ENCODE measurements around the gene JARID2.

Gene JARID2

GRCh38 chr6:15376900-15377487, 131.1 kb downstream of the JARID2 start:
- DNase-seq (ENCODE audit: low spot score), result no peak

DNA sequence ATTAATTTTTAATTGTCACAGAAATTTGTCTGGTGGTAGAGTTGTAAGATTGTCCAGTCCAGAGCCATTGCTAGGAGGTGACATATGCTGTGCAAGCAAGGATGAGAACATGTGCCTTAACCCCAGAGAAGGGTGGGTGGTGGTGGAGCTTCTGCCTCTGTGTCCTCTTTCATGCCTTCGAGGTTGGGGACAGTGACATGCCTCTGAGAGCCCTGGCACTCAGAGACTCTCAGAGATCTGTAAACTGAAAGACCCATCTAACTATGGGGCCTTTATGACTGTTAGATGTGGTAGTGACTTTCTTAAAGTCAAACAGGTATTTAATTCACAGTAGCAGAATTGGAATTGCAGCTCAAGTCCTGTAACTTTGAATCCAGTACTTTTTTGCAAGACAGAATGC, 132.4 kb downstream of the JARID2 start:
- no peak for DNase-seq (ENCODE audit: low spot score)

DNA sequence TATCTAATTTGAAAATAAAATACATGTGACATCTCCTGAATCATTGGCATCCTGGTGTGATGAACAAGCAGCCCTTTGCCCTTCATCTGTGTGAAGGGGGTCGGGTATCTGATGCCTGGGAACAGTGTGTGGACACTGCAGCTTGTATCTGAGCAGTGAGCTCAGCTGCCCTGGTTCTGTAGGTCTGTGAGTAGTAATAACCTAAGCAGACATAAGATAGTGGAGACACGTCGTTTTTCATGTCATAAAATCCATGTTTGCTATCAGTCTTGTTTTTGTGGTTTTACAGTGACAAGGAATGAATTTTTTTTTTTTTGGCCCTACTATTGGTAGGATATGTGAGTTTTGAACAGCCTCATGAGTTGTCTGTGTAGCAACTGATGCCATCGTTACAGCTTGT, 133.0 kb downstream of the JARID2 start:
- no peak for DNase-seq (ENCODE audit: low spot score)

- DNase-seq (ENCODE audit: low spot score), result no peak
These were observed 134.5 kb downstream of the JARID2 start for GRCh38 chr6:15380351-15380750.

DNA sequence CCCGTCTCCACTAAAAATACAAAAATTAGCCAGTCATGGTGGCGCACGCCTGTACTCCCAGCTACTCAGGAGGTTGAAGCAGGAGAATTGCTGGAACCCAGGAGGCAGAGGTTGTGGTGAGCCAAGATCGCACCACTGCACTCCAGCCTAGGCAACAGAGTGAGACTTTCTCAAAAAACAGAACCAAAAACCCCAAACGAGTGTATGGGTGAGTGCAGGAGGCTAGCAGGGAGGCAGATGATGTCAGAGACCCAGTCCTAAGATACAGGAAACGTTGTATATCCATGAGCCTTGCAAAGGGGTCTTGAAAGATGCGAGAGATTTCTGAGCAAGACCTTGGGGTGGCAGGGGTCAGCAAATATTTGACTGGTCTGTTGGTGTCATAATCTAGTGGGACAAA, 136.2 kb downstream of the JARID2 start:
- DNase-seq (ENCODE audit: low spot score), result no peak

DNA sequence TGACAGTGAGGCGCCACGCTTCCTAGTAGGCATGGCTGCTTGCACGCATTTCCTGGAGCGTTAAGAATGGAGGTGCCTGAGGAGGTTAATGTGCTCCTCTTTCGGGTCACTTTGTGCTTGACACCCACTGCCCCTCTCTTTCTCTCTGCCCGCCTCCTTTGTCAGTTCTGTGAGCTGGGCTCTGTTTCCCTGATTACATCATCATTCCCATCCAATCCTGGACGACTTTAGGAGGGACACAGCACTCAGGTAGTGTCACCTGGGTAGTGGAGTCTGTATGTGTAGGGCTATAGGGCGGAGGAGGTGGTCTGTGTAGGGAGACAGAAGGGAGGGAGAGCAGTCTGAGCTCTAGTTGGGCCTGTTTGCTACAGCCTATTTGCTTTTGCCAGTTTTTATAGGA, 136.8 kb downstream of the JARID2 start:
- no peak for DNase-seq (ENCODE audit: low spot score)

GRCh38 chr6:15384901-15385300, 139.0 kb downstream of the JARID2 start:
- DNase-seq (ENCODE audit: low spot score), result no peak

- DNase-seq (ENCODE audit: low spot score), result no peak
These were observed 139.7 kb downstream of the JARID2 start for GRCh38 chr6:15385521-15385920.

DNA sequence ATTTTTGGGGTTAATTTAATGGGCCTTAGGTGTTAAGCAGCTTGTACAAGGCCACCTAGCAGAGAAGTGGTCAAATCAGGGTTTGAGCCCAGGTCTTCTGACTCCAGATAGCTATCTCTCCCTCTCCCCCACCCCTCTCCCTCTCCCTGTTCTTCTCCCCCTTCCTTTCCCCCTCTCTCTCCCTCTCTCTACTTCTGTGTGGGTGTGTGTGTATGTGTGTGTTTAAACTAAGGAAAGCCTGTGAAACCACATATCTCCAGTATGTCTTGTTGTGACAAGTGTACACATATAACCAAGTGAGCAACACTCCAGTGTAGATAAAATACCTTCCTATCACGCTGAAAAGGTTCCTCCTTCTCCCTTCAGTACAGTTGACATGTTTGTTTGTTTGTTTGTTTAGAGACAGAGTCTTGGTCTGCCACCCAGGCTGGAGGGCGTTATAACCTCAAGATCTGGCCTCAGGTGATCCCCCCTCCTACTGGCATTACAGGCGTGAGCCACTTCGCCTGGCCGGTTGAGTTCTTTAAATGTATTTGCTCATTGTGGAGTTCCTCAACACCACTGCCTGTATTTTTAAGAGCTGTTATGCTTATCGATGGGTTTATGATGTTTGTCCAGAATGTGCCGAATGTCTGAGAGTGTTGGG, 140.4 kb downstream of the JARID2 start:
- no peak for DNase-seq (ENCODE audit: low spot score)

- DNase-seq (ENCODE audit: low spot score), result no peak
These were observed 140.9 kb downstream of the JARID2 start for GRCh38 chr6:15386756-15387112.

DNA sequence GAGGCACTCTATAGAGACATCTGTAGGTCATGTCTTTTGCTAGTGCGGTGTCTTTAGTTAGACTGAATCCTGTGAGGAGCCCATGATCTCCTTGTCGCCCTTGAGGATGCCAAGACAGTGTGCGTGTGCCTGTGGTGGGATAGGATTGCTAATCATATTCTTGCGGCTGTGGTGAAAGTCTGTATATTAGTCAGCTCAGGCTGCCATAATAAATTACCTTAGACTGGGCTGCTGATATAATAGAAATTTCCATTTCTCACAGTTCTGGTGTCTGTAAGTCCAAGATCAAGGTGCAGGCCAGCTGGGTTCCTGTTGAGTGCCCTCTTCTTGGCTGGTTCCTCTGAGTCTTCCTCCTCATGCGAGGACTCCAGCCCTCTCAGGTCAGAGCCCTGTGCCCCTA, 141.2 kb downstream of the JARID2 start:
- DNase-seq (ENCODE audit: low spot score), result no peak

DNA sequence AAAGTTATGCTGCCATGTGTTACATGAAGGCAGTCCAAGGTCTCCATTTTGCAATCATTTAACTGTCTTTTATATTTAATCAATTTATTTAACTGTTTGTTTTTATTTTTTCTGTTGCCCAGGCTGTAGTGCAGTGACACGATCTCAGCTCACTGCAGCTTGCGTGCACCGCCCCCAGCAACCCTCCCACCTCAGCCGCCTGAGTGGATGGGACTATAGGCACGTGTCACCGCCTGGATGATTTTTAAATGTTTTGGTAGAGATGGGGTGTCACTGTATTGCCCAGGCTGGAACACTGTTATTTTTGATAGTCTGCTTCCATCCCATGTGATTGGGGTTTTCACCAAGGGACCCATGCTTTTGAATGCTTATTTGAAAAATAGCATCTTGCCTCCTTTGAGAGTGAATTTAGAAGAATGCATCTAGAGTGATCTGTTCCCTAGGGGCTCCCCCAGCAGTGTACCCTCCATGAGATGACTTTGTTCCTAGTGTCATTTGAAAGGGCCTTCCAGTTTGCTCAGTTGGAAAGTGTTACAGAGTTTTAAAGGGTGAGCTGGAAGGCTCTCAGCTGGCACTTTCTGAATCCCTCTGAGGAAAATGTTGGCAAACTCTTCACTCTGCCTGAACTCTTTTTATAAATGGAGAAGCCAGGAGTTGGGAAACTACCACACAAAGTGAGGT, 143.4 kb downstream of the JARID2 start:
- DNase-seq (ENCODE audit: low spot score), result no peak

DNA sequence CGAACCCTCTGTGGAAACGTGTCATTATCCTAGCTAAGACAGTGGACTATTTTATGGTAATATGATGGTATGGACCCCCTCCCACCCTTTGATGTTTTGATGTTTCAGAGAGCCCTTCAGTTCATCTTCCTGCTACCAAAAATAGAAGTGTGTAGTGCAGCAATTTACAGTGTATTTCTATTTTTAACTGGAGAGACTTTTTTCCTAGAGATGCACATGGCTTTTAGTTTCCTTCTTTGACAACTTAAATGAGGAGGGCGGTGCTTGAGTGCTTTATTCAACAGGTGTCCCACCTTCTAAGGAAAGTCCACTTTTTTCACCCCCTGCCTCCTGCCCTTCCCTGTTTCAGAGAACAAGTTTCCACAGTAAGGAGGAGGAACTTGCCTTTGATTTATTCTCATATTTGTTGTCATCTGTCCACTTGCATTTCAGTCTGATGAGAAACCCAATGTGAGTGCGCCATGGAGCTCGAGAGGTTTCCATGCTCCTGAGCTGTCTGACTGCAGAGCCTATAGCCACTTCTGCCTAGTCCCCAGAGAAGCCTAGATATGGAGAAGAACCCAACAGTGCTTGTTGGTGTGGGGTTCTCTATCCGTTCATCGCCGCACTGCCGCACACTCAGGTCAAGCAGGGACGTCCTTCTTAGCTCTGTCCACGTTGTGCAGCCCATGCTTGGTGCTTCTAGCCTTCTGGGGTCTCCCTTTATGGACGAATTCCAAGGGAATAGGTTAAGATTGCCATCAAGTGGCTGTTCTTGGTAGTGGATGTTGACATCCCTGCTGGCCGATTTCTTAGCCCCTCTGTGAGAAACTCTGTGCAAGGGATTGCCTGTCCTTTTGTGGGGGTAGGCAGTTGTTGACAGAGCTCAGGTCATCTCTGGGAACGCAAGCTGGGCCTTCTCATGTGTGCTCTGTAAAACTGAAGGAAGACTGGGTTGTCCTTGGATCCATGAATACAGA, 144.2 kb downstream of the JARID2 start:
- DNase-seq (ENCODE audit: low spot score), result no peak

DNA sequence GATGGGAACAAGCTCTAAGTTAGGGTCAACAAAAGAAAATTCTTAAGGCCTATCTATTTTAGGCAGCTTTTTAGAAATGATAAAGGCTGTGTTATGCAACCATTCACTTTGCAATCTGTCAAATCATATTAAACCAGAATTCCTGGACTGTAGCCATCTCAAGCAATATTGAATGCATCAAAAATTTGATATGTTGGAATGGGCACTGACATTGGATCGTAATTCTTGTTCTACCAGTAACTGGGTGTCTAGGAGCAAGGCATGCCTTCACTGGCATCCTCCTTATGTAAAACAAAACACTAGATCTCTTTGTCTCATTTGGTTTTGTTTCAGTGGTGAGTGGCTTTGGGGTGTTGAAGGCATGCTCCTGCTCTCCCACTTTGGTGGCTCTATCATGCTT, 145.6 kb downstream of the JARID2 start:
- DNase-seq (ENCODE audit: low spot score), result no peak

GRCh38 chr6:15392182-15392581, 146.3 kb downstream of the JARID2 start:
- no peak for DNase-seq (ENCODE audit: low spot score)

DNA sequence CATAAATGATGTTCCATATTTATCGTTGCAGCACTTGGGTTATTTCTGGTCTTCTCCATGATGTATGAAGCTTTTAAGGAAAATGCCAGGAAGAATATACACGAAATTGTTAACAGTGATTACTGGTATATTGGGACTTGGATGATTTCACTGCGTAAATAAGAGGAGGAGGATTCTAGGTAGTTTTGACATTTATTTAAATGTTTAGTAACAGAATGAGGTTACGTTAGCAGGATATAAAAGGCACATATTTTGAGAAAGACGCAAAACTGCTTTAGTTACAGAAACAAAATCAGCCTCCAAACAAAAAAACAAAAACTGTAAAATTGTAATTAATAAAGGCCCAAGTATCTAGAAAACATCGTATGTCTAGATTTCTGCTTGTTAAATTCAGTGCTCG, 147.7 kb downstream of the JARID2 start:
- no peak for DNase-seq (ENCODE audit: low spot score)

DNA sequence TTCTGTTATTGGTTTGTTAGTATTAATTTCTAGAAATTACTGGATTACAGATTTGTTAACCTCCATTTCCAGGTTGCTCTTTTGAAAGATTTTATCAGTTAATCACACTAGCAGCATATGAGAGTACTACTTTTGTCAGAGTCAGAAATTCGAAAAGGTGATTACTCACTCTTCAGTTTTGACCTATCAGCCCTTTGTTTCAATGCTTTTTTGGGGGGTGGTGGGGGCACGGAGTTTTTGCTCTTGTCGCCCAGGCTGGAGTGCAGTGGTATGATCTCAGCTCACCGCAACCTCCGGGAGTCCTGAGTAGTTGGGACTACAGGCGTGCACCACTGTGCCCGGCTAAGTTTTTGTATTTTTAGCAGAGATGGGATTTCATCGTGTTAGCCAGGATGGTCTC, 149.2 kb downstream of the JARID2 start:
- no peak for DNase-seq (ENCODE audit: low spot score)

- no peak for DNase-seq (ENCODE audit: low spot score)
These were observed 150.9 kb downstream of the JARID2 start for GRCh38 chr6:15396808-15397207.

DNA sequence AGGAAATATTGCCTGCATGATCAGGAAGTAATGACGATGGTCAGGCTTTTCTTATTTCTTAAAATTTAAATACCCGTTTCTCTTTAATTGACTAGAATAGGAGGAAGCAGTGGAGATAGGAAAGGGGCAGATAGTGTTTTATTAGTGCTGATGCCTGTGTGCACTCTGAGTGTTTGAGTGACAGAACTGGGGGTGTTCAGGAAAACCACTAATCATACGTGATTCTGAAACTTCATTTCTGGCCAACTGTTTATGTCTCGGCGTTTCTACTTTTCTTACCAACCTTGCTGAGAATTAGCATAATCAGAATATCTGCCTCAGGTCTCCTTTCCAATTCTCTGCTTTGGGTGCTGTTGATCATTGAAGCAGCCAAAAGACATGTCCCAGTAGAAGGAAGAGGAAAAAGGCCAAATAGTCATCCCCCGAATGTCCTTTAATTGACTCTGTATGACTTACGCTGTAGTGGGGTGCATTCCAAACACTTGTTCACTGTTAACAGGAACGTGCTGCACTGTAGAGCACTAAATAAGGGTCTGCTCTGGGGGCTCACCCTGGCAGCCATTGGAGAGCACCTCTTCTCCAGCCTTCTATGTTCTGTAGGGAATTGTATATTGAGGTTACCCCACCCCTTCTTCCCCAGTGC, 152.9 kb downstream of the JARID2 start:
- DNase-seq (ENCODE audit: low spot score), result no peak

DNA sequence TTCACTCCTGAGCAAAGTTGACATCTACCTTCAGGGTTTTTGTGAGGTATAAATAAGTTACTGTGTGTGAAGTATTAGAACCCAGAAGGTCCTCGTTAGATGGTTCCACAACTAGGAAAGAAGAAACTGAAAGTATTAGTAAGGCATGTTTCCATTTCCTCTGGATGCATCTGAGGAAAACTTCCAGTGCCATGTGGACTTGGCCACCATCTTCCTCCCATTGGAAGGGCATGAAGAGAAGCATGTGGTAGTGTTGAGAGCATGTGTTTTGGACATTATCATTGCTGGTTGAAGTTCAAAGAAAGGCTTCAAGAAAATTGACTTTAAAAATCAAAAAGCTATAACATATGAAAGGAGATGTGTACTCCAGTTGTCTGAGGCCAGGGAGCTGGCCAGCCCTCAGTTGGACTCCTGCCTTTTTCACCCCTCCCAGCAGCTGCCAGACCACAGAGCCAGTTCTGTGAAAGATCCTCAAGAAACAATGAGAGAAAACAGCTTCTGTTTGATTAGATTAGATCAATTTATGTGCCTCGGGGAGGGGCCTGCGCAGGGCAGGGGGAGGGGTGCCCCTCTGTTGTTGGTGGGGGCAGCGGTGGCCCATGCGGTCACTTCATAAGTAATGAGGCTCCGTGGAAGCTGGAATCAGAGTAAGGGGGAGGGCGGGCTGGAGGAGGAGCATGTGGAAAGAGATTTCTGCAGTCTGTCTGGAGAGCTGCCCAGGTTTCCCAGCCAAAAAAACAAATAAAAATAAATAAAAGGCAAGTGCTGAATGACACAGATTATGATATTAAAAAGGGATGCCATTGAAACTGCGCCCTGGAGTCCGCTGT, 154.0 kb downstream of the JARID2 start:
- no peak for DNase-seq (ENCODE audit: low spot score)

- DNase-seq (ENCODE audit: low spot score), result peak; percentile 27
These were observed 154.7 kb downstream of the JARID2 start for GRCh38 chr6:15400572-15401004.

Data from CD4-positive, alpha-beta T cell treated with Interleukin-6 at 100 ng/mL for 8 hours (primary cell).